Smooth muscle cell (in vitro differentiated cells): Measurements from ENCODE around the gene AWAT2. TPM values are rescaled to one million over a fixed set of nuclear protein-coding genes. Genes with fewer than 3 reads are reported as not detected.

ENCODE experiments used
- DNase-seq: peaks from one replicate; lab custom pipeline; 2025; ENCODE audit not compliant: unreplicated experiment; lab: John Stamatoyannopoulos, UW
- H2AFZ ChIP-seq: fragments of 200-600 bp; sonication (generic); 2 replicates; pipeline ENCODE4 v1.6.0; 2016; ENCODE audit warnings: antibody characterized with exemption, low read depth, mild to moderate bottlenecking
- H3F3A ChIP-seq: fragments of 200-600 bp; sonication (generic); 2 replicates; pipeline ENCODE4 v1.6.0; 2017; ENCODE audit warnings: antibody characterized with exemption, low read depth
- H3K27ac ChIP-seq: fragments of 200-600 bp; sonication (generic); 2 replicates; pipeline ENCODE4 v1.5.1; 2016; ENCODE audit warnings: low read depth, mild to moderate bottlenecking
- H3K27me3 ChIP-seq: fragments of 200-600 bp; sonication (generic); 2 replicates; pipeline ENCODE4 v1.6.1; 2016; ENCODE audit warnings: low read depth, mild to moderate bottlenecking
- H3K36me3 ChIP-seq: fragments of 200-600 bp; sonication (generic); 2 replicates; pipeline ENCODE4 v1.5.1; 2016; ENCODE audit warnings: low read depth
- H3K4me1 ChIP-seq: fragments of 200-600 bp; sonication (generic); 2 replicates; pipeline ENCODE4 v1.5.1; 2016; ENCODE audit warnings: low read depth
- H3K4me2 ChIP-seq: fragments of 200-600 bp; sonication (generic); 2 replicates; pipeline ENCODE4 v1.6.0; 2016; ENCODE audit warnings: mild to moderate bottlenecking
- H3K4me3 ChIP-seq: fragments of 200-600 bp; sonication (generic); 2 replicates; pipeline ENCODE4 v1.5.1; 2016; ENCODE audit warnings: mild to moderate bottlenecking
- H3K79me2 ChIP-seq: fragments of 200-600 bp; sonication (generic); 2 replicates; pipeline ENCODE4 v1.6.0; 2016; ENCODE audit warnings: low read depth, mild to moderate bottlenecking
- H3K9ac ChIP-seq: fragments of 200-600 bp; sonication (generic); 2 replicates; pipeline ENCODE4 v1.6.0; 2016; ENCODE audit warnings: low read depth
- H3K9me3 ChIP-seq: fragments of 200-600 bp; sonication (generic); replicated peaks from 2 replicates; pipeline ENCODE4 v1.5.1; 2016; ENCODE audit warnings: low read depth
- H4K20me1 ChIP-seq: fragments of 200-600 bp; sonication (generic); 2 replicates; pipeline ENCODE4 v1.6.0; 2016; ENCODE audit warnings: low read depth
- CTCF ChIP-seq: fragments of 200-600 bp; sonication (generic); IDR thresholded peaks from 2 replicates; pipeline ENCODE4 v1.5.1; 2017; ENCODE audit warnings: borderline replicate concordance, mild to moderate bottlenecking, antibody characterized with exemption; ENCODE audit not compliant: insufficient read depth, poor library complexity, severe bottlenecking
- WGBS: methylation state at CpG from one replicate; pipeline ENCODE4 v1.1.7; 2016; ENCODE audit warnings: low lambda C conversion rate; 5-methylcytosine and 5-hydroxymethylcytosine counted together
- polyA plus RNA-seq: library from polyadenylated mRNA; unstranded; fragments of >200 nt; fragmentation: Nextera tagmentation; extraction: Ambion mirVana; gene quantifications from 2 replicates; pipeline ENCODE4 v1.2.1, GENCODE V29; 2016
- total RNA-seq: library from RNA; depleted of rRNA; stranded (reverse); fragments of >200 nt; gene quantifications from 2 replicates; pipeline ENCODE4 v1.2.3, GENCODE V29; 2014

AWAT2 gene
- total and polyA plus RNA-seq, 2 experiments from 2014 or later: not detected

GRCh38 chrX:70062961-70063550, 13.3 kb upstream of the AWAT2 start:
- Histone ChIP-seq H3K4me1 (no peaks in the 10 kb centered on the region), H3K27me3 (no peaks in the 10 kb centered on the region), H3K36me3 (no peaks in the 10 kb centered on the region), H3K79me2 (no peaks in the 10 kb centered on the region), H3K9ac (no peak overlapping the region), H3K9me3 (no peaks in the 10 kb centered on the region), H4K20me1 (no peaks in the 10 kb centered on the region), H2AFZ (no peak overlapping the region), H3K27ac (no peak overlapping the region), H3F3A (no peaks in the 10 kb centered on the region), H3K4me2 (no peak overlapping the region), H3K4me3 (no peak overlapping the region)
- 96% methylated on average over 52 of the region's 52 CpGs for WGBS
- DNase-seq: no peak
- no peak for TF ChIP-seq CTCF

GRCh38 chrX:70062076-70062475, 12.3 kb upstream of the AWAT2 start, which contains the start of gene OTUD6A:
Gene OTUD6A, plus strand, starts transcription at chrX:70062457. Its CDS starts 68 bp downstream, at chrX:70062525.
- no peak within 1 kb of the TSS for H3K9ac ChIP-seq
- H3K27ac ChIP-seq: no peak within 1 kb of the TSS
- no peaks in the 10 kb centered on the region for H3K36me3 ChIP-seq
- no peaks in the 10 kb centered on the region for H3K79me2 ChIP-seq
- TF ChIP-seq CTCF: no peak
- no peak within 1 kb of the TSS for H3K4me2 ChIP-seq
- H4K20me1 ChIP-seq: no peaks in the 10 kb centered on the region
- no peaks in the 10 kb centered on the region for H3K27me3 ChIP-seq
- WGBS: 86% methylated on average over 14 of the region's 14 CpGs
- H2AFZ ChIP-seq: no peak within 1 kb of the TSS
- DNase-seq: no peak
- H3K4me1 ChIP-seq: no peaks in the 10 kb centered on the region
- H3K4me3 ChIP-seq: no peak within 1 kb of the TSS
- H3F3A ChIP-seq: no peaks in the 10 kb centered on the region
- H3K9me3 ChIP-seq: no peaks in the 10 kb centered on the region

- Histone ChIP-seq H3K27me3 (no peaks in the 10 kb centered on the region), H3F3A (no peaks in the 10 kb centered on the region), H3K36me3 (no peaks in the 10 kb centered on the region), H4K20me1 (no peaks in the 10 kb centered on the region), H3K79me2 (no peaks in the 10 kb centered on the region), H2AFZ (no peak overlapping the region), H3K4me3 (no peak overlapping the region), H3K4me1 (no peaks in the 10 kb centered on the region), H3K27ac (no peak overlapping the region), H3K4me2 (no peak overlapping the region), H3K9ac (no peak overlapping the region), H3K9me3 (no peaks in the 10 kb centered on the region)
- TF ChIP-seq CTCF: no peak
- 74% methylated on average over 5 of the region's 5 CpGs for WGBS
- DNase-seq: no peak
Measured at GRCh38 chrX:70054391-70054790, 4.7 kb upstream of the AWAT2 start.
